LNCaP clone FGC (cell line): Measurements from ENCODE around the gene GTPBP4.

Experiments used
- DNase-seq: peaks from one replicate; pipeline ENCODE4 v3.0.0-alpha.2; 2011; ENCODE audit warnings: low read depth
- H3K4me3 ChIP-seq: 2 replicates; pipeline ENCODE4 v1.5.1; 2011; ENCODE audit warnings: mild to moderate bottlenecking, low read depth, low read length, control low read depth
- TF ChIP-seq, protein P1 (sequence below): IDR thresholded peaks from 2 replicates; pipeline ENCODE4 v1.5.1; 2012; ENCODE audit warnings: mild to moderate bottlenecking; ENCODE audit not compliant: control insufficient read depth, insufficient read depth; ENCODE audit errors: extremely low read depth

Gene GTPBP4

GRCh38 chr10:988667-989545 is 672 bp downstream of the GTPBP4 start:
- DNase-seq: no peak
- TF ChIP-seq, protein P1, sequence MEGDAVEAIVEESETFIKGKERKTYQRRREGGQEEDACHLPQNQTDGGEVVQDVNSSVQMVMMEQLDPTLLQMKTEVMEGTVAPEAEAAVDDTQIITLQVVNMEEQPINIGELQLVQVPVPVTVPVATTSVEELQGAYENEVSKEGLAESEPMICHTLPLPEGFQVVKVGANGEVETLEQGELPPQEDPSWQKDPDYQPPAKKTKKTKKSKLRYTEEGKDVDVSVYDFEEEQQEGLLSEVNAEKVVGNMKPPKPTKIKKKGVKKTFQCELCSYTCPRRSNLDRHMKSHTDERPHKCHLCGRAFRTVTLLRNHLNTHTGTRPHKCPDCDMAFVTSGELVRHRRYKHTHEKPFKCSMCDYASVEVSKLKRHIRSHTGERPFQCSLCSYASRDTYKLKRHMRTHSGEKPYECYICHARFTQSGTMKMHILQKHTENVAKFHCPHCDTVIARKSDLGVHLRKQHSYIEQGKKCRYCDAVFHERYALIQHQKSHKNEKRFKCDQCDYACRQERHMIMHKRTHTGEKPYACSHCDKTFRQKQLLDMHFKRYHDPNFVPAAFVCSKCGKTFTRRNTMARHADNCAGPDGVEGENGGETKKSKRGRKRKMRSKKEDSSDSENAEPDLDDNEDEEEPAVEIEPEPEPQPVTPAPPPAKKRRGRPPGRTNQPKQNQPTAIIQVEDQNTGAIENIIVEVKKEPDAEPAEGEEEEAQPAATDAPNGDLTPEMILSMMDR: no peak
- peak overlapping the region; percentile 92 for H3K4me3 ChIP-seq

DNA sequence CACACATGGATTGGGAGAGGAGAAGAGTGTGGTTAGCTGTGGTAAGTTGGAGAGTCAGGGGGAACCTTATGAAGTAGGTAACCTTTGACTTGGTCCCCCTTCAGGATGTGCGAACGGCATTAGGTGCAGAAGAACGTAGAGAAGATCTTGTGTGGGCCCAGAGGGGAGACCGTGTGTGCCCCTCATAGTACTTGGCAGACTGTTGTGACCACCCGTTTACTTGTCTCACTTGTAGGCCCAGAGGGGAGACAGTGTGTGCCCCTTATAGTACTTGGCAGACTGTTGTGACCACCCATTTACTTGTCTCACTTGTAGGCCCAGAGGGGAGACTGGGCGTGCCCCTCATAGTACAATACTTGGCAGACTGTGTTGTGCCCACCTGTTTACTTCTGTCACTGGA is 2.6 kb downstream of the GTPBP4 start:
- TF ChIP-seq, protein P1: no peak
- no peak for DNase-seq
- no peak overlapping the region for H3K4me3 ChIP-seq

DNA sequence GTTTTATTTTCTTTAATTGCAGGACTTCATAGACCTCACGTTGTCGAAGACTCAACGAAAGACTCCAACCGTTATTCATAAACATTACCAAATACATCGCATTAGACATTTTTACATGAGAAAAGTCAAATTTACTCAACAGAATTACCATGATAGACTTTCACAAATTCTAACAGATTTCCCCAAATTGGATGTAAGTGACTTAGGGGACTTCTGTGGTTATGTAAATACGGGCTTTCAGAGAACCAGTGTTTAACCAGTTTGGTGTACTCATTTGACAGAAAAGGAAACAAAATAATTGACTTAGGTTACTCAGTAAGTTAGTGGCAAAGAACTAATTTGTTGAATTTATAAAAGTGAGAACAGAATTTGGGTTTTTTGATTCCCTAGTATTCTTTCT is 4.2 kb downstream of the GTPBP4 start:
- no peak overlapping the region for H3K4me3 ChIP-seq
- TF ChIP-seq, protein P1: no peak
- DNase-seq: no peak

- H3K4me3 ChIP-seq: no peak overlapping the region
- TF ChIP-seq, protein P1: no peak
- no peak for DNase-seq
Observed at GRCh38 chr10:992871-993270, 4.6 kb downstream of the GTPBP4 start.

- TF ChIP-seq, protein P1: no peak
- no peak overlapping the region for H3K4me3 ChIP-seq
Observed at GRCh38 chr10:994836-995558, 6.8 kb downstream of the GTPBP4 start.

DNA sequence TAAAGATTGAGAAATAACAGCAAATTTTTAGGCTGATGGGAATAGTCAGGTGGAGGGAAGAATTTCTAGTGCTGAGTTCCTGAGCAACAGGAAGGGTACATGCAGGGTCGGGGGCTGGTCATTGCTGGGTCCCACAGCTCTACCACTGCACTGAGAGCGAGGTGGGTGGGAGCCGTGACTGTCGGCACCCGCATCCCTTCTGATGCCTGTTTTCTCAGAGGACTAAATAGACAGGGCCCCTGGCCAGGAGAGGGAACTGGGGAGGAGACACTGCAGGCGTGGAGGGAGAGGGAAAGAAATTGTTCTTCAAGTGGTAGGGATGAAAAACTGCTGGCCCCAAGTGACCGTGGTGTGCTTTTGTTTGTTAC is 7.3 kb downstream of the GTPBP4 start:
- no peak for DNase-seq
- TF ChIP-seq, protein P1: no peak
- no peak overlapping the region for H3K4me3 ChIP-seq

More at GRCh38 chr10:994836-995558, 6.8 kb downstream of the GTPBP4 start:
- DNase-seq: no peak

DNA sequence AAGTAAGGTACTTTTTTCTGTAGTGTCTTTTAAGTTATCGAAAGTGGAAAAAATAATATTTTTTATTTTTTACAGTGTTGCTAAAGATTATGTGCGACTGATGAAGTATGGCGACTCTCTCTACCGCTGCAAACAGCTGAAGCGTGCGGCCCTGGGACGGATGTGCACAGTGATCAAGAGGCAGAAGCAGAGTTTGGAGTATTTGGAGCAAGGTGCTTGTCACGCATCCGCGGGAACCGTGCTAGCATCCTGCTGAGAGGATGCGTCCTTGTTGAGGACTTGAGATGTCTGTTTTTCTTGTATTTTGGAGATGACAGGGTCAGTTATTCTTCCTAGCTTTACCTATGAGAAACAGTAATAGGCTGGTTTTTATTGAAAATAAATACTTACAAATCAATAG is 7.8 kb downstream of the GTPBP4 start:
- H3K4me3 ChIP-seq: no peak overlapping the region
- no peak for DNase-seq
- TF ChIP-seq, protein P1: no peak
